Neuronal stem cell (in vitro differentiated cells): ENCODE data around the gene ITPRID2.
A peak's percentile ranks its signal among the peaks of the same experiment; 100 is the strongest.

Experiments used
- DNase-seq: peaks from one replicate; pipeline ENCODE4 v3.0.0-alpha.2; 2013; ENCODE audit warnings: low spot score
- H2AFZ ChIP-seq: one replicate; pipeline ENCODE4 v1.6.1; 2013; ENCODE audit warnings: mild to moderate bottlenecking, low read length, inconsistent platforms
- H2AK5ac ChIP-seq: 2 replicates; pipeline ENCODE4 v1.6.1; 2013; ENCODE audit warnings: low read depth, mild to moderate bottlenecking, inconsistent platforms, low read length, moderate library complexity, mixed read lengths
- H2BK120ac ChIP-seq: 2 replicates; pipeline ENCODE4 v1.6.1; 2013; ENCODE audit warnings: low read depth, mild to moderate bottlenecking, inconsistent platforms, low read length, moderate library complexity, mixed read lengths
- H2BK12ac ChIP-seq: one replicate; pipeline ENCODE4 v1.6.1; 2013; ENCODE audit warnings: low read length, inconsistent platforms
- H2BK15ac ChIP-seq: 2 replicates; pipeline ENCODE4 v1.6.1; 2013; ENCODE audit warnings: mild to moderate bottlenecking, low read length, inconsistent platforms, mixed read lengths
- H2BK5ac ChIP-seq: one replicate; pipeline ENCODE4 v1.6.1; 2013; ENCODE audit warnings: inconsistent platforms, mild to moderate bottlenecking, low read length, moderate library complexity
- H3K14ac ChIP-seq: one replicate; pipeline ENCODE4 v1.6.1; 2013; ENCODE audit warnings: low read length, inconsistent platforms
- H3K18ac ChIP-seq: 2 replicates; pipeline ENCODE4 v1.6.1; 2013; ENCODE audit warnings: low read length, inconsistent platforms
- H3K23ac ChIP-seq: 2 replicates; pipeline ENCODE4 v1.6.1; 2013; ENCODE audit warnings: low read depth, mild to moderate bottlenecking, mixed read lengths, low read length, inconsistent platforms; ENCODE audit not compliant: poor library complexity
- H3K27ac ChIP-seq: replicated peaks from 3 replicates; pipeline ENCODE4 v1.5.1; 2013; ENCODE audit warnings: low read length, inconsistent platforms
- H3K27me3 ChIP-seq, 3 experiments: 2 replicates each; pipeline ENCODE4 v1.6.1; 2013; ENCODE audit warnings: low read length in 3 of 3, mild to moderate bottlenecking in 2 of 3, inconsistent platforms in 1 of 3, low read depth in 1 of 3, mixed read lengths in 1 of 3, moderate library complexity in 1 of 3; ENCODE audit not compliant: control insufficient read depth in 3 of 3, insufficient read depth in 3 of 3
- H3K36me3 ChIP-seq, 2 donors: replicated peaks in 1 of 2; 2 replicates each; pipeline ENCODE4 v1.6.1; 2013; ENCODE audit warnings: low read length in 2 of 2; ENCODE audit not compliant: control insufficient read depth in 2 of 2, insufficient read depth in 2 of 2
- H3K4ac ChIP-seq: 2 replicates; pipeline ENCODE4 v1.6.1; 2013; ENCODE audit warnings: inconsistent platforms, mild to moderate bottlenecking, low read length, moderate library complexity
- H3K4me1 ChIP-seq, 2 donors: 1 replicate in 1 of 2; 2 replicates in 1 of 2; pipeline ENCODE4 v1.6.1; 2013; ENCODE audit warnings: low read length in 2 of 2, low read depth in 1 of 2; ENCODE audit not compliant: control insufficient read depth in 2 of 2, insufficient read depth in 1 of 2
- H3K4me2 ChIP-seq: one replicate; pipeline ENCODE4 v1.6.1; 2013; ENCODE audit warnings: mild to moderate bottlenecking, low read length, inconsistent platforms; ENCODE audit not compliant: insufficient read depth, poor library complexity, severe bottlenecking
- H3K4me3 ChIP-seq, 2 donors: 2 replicates each; pipeline ENCODE4 v1.5.1; 2013; ENCODE audit warnings: low read length in 2 of 2, mild to moderate bottlenecking in 2 of 2, inconsistent platforms in 1 of 2, moderate library complexity in 1 of 2
- H3K79me1 ChIP-seq: one replicate; pipeline ENCODE4 v1.6.1; 2013; ENCODE audit warnings: low read depth, mild to moderate bottlenecking, inconsistent platforms, low read length, moderate library complexity
- H3K9ac ChIP-seq: one replicate; pipeline ENCODE4 v1.6.1; 2013; ENCODE audit warnings: mild to moderate bottlenecking, low read depth, low read length, inconsistent platforms; ENCODE audit not compliant: poor library complexity
- H3K9me3 ChIP-seq, 2 donors: replicated peaks in 1 of 2; 2 replicates each; pipeline versions ENCODE3 to v1.6.1; 2013; ENCODE audit warnings: low read length in 2 of 2, mild to moderate bottlenecking in 2 of 2, inconsistent platforms in 1 of 2, low read depth in 1 of 2, mixed read lengths in 1 of 2, moderate library complexity in 1 of 2; ENCODE audit not compliant: control insufficient read depth in 2 of 2, insufficient read depth in 1 of 2
- H4K8ac ChIP-seq: one replicate; pipeline ENCODE4 v1.6.1; 2013; ENCODE audit warnings: low read depth, mild to moderate bottlenecking, inconsistent platforms, low read length, moderate library complexity
- H4K91ac ChIP-seq: one replicate; pipeline ENCODE4 v1.6.1; 2013; ENCODE audit warnings: low read length, low read depth, mild to moderate bottlenecking, inconsistent platforms; ENCODE audit not compliant: poor library complexity
- WGBS, 2 donors: extraction: QIAGEN DNeasy Blood & Tissue Kit; methylation state at CpG; one replicate each; pipeline ENCODE4 v1.1.7; 2013; ENCODE audit warnings: missing lambda C conversion rate in 2 of 2, mixed read lengths in 1 of 2; ENCODE audit not compliant: insufficient read length in 2 of 2, insufficient replicate concordance in 1 of 2; ENCODE audit errors: extremely low coverage in 2 of 2; 5-methylcytosine and 5-hydroxymethylcytosine counted together

Gene ITPRID2

GRCh38 chr2:181948227-181948626 is 56.7 kb downstream of the ITPRID2 start:
- Histone ChIP-seq H3K27ac (no peak overlapping the region), H4K91ac (no peak overlapping the region), H2AFZ (no peak overlapping the region), H3K27me3 (no peaks in the 10 kb centered on the region), H3K79me1 (no peaks in the 10 kb centered on the region), H2BK12ac (no peak overlapping the region), H2BK120ac (no peak overlapping the region), H3K23ac (no peak overlapping the region), H3K36me3 (no peaks in the 10 kb centered on the region), H3K9ac (no peak overlapping the region), H3K4ac (no peak overlapping the region), H3K4me2 (no peak overlapping the region), H4K8ac (no peak overlapping the region), H3K4me1 (no peaks in the 10 kb centered on the region), H3K9me3 (no peaks in the 10 kb centered on the region), H3K14ac (no peak overlapping the region), H3K18ac (no peak overlapping the region), H2BK15ac (no peak overlapping the region), H3K4me3 (no peak overlapping the region), H2BK5ac (no peak overlapping the region), H2AK5ac (no peak overlapping the region)
- no peak for DNase-seq
- WGBS, 2 donors = no CpG with 5 or more reads among the region's 2 CpGs

GRCh38 chr2:181949047-181949446 is 57.5 kb downstream of the ITPRID2 start:
- Histone ChIP-seq H2AFZ (no peak overlapping the region), H4K8ac (no peak overlapping the region), H3K18ac (no peak overlapping the region), H3K36me3 (no peaks in the 10 kb centered on the region), H2BK12ac (no peak overlapping the region), H3K27me3 (no peaks in the 10 kb centered on the region), H3K23ac (no peak overlapping the region), H2BK5ac (no peak overlapping the region), H3K27ac (no peak overlapping the region), H2AK5ac (no peak overlapping the region), H3K9ac (no peak overlapping the region), H2BK15ac (no peak overlapping the region), H3K4me1 (no peaks in the 10 kb centered on the region), H3K9me3 (no peaks in the 10 kb centered on the region), H3K14ac (no peak overlapping the region), H3K4me2 (no peak overlapping the region), H4K91ac (no peak overlapping the region), H3K4me3 (no peak overlapping the region), H2BK120ac (no peak overlapping the region), H3K4ac (no peak overlapping the region), H3K79me1 (no peaks in the 10 kb centered on the region)
- no peak for DNase-seq

- Histone ChIP-seq H4K8ac (no peak overlapping the region), H2AFZ (no peak overlapping the region), H3K4me1 (no peaks in the 10 kb centered on the region), H3K9ac (no peak overlapping the region), H3K18ac (no peak overlapping the region), H3K27me3 (no peaks in the 10 kb centered on the region), H3K36me3 (no peaks in the 10 kb centered on the region), H2BK12ac (no peak overlapping the region), H2BK120ac (no peak overlapping the region), H3K4ac (no peak overlapping the region), H2BK15ac (no peak overlapping the region), H3K27ac (no peak overlapping the region), H3K4me3 (no peak overlapping the region), H3K23ac (no peak overlapping the region), H3K14ac (no peak overlapping the region), H3K4me2 (no peak overlapping the region), H3K9me3 (no peaks in the 10 kb centered on the region), H4K91ac (no peak overlapping the region), H2BK5ac (no peak overlapping the region), H3K79me1 (no peaks in the 10 kb centered on the region), H2AK5ac (no peak overlapping the region)
- no CpG with 5 or more reads among the region's 1 CpG for WGBS, 2 donors
- DNase-seq = no peak
Measured at GRCh38 chr2:181952404-181953226, 61.1 kb downstream of the ITPRID2 start.

GRCh38 chr2:181953881-181954537 is 62.5 kb downstream of the ITPRID2 start:
- no peaks in the 10 kb centered on the region for H3K4me1 ChIP-seq
- no peak overlapping the region for H2AK5ac ChIP-seq
- H3K9me3 ChIP-seq = no peaks in the 10 kb centered on the region
- H3K36me3 ChIP-seq = no peaks in the 10 kb centered on the region
- no CpG with 5 or more reads among the region's 19 CpGs for WGBS, 2 donors
- H3K27me3 ChIP-seq = no peaks in the 10 kb centered on the region
- H2BK5ac ChIP-seq = no peak overlapping the region
- H3K18ac ChIP-seq = no peak overlapping the region
- no peak overlapping the region for H4K8ac ChIP-seq
- no peak overlapping the region for H3K9ac ChIP-seq
- peak overlapping the region in 1 of 2 donors; percentile 60 for H3K4me3 ChIP-seq
- no peak overlapping the region for H3K23ac ChIP-seq
- peak overlapping the region; percentile 69 for H2AFZ ChIP-seq
- no peak overlapping the region for H2BK12ac ChIP-seq
- H2BK15ac ChIP-seq = no peak overlapping the region
- no peak overlapping the region for H3K14ac ChIP-seq
- H3K4ac ChIP-seq = no peak overlapping the region
- no peaks in the 10 kb centered on the region for H3K79me1 ChIP-seq
- DNase-seq = peak; percentile 82
- no peak overlapping the region for H4K91ac ChIP-seq
- no peak overlapping the region for H3K27ac ChIP-seq
- H2BK120ac ChIP-seq = no peak overlapping the region
- H3K4me2 ChIP-seq = peak overlapping the region; percentile 52
